ENCODE data around the gene CBR1. TPM values are rescaled to one million over a fixed set of nuclear protein-coding genes. Genes with fewer than 3 reads are reported as not detected.

The CBR1 gene
- total and polyA plus RNA-seq, 2 of the 13 experiments (the other 11 are each of a cell fraction or from before 2014, with no cell fraction given) = 33.7 to 38.7 TPM

GRCh38 chr21:36069713-36070583, at the start of gene CBR1 (continued):
- TF ChIP-seq ATF7 (IDR thresholded peaks at IDR 0.05) = no peak
- no peak for TF ChIP-seq ATF7 (CRISPR knock-in tag; IDR thresholded peaks at IDR 0.05)
- no peak for TF ChIP-seq ISX (CRISPR knock-in tag; conservative IDR thresholded peaks at IDR 0.05)
- no peak for TF ChIP-seq HNF1A (IDR thresholded peaks at IDR 0.05; ENCODE audit: low read depth)
- TF ChIP-seq HNF1A (CRISPR knock-in tag; IDR thresholded peaks at IDR 0.05; ENCODE audit: borderline replicate concordance) = 0 out of 2 replicates have a peak, but pooled peaks have one; percentile 52
- TF ChIP-seq HNRNPH1 (optimal IDR thresholded peaks at IDR 0.05; ENCODE audit: low read depth, low read length) = no peak
- TF ChIP-seq ZKSCAN8 (CRISPR knock-in tag; IDR thresholded peaks at IDR 0.05; ENCODE audit: borderline replicate concordance) = no peak
- TF ChIP-seq SALL2 (CRISPR knock-in tag; IDR thresholded peaks at IDR 0.05) = peak; percentile 55; the same call in 1 of the 2 replicates
- TF ChIP-seq, protein P1, sequence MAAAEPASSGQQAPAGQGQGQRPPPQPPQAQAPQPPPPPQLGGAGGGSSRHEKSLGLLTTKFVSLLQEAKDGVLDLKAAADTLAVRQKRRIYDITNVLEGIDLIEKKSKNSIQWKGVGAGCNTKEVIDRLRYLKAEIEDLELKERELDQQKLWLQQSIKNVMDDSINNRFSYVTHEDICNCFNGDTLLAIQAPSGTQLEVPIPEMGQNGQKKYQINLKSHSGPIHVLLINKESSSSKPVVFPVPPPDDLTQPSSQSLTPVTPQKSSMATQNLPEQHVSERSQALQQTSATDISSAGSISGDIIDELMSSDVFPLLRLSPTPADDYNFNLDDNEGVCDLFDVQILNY (CRISPR knock-in tag; conservative IDR thresholded peaks at IDR 0.05) = no peak
- peak; percentile 22 for TF ChIP-seq ZNF883 (CRISPR knock-in tag; IDR thresholded peaks at IDR 0.05; ENCODE audit: not compliant biosample characterization)
- 0 out of 2 replicates have a peak, but pooled peaks have one; percentile 58 for TF ChIP-seq ARID2 (CRISPR knock-in tag; IDR thresholded peaks at IDR 0.05; ENCODE audit: borderline replicate concordance)
- no peak; the same call in 1 of the 2 replicates for TF ChIP-seq ZNF451 (CRISPR knock-in tag; IDR thresholded peaks at IDR 0.05)
- no peak for TF ChIP-seq MZF1 (CRISPR knock-in tag; IDR thresholded peaks at IDR 0.05; ENCODE audit: borderline replicate concordance)
- TF ChIP-seq SMAD1 (CRISPR knock-in tag; IDR thresholded peaks at IDR 0.05; ENCODE audit: borderline replicate concordance, low read depth) = no peak
- TF ChIP-seq ONECUT2 (CRISPR knock-in tag; IDR thresholded peaks at IDR 0.05) = no peak
- TF ChIP-seq ZNF143 (CRISPR knock-in tag; IDR thresholded peaks at IDR 0.05) = no peak
- TF ChIP-seq IRX3 (CRISPR knock-in tag; IDR thresholded peaks at IDR 0.05; ENCODE audit: borderline replicate concordance, low read depth) = no peak; the same call in 1 of the 2 replicates
- TF ChIP-seq JUNB (CRISPR knock-in tag; IDR thresholded peaks at IDR 0.05; ENCODE audit: borderline replicate concordance) = no peak
- TF ChIP-seq GABPA (IDR thresholded peaks at IDR 0.05; ENCODE audit: low read depth, low read length) = no peak
- 0 out of 2 replicates have a peak, but pooled peaks have one; percentile 51 for TF ChIP-seq GABPA (CRISPR knock-in tag; IDR thresholded peaks at IDR 0.05; ENCODE audit: low read depth)
- peak; percentile 42; the same call in 1 of the 2 replicates for TF ChIP-seq ZNF275 (CRISPR knock-in tag; IDR thresholded peaks at IDR 0.05; ENCODE audit: borderline replicate concordance)
- no peak for TF ChIP-seq KDM4B (CRISPR knock-in tag; IDR thresholded peaks at IDR 0.05)
- TF ChIP-seq, protein P2, sequence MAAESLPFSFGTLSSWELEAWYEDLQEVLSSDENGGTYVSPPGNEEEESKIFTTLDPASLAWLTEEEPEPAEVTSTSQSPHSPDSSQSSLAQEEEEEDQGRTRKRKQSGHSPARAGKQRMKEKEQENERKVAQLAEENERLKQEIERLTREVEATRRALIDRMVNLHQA (CRISPR knock-in tag; IDR thresholded peaks at IDR 0.05) = no peak
- no peak for TF ChIP-seq TEAD2 (CRISPR knock-in tag; IDR thresholded peaks at IDR 0.05)
